Measurements from ENCODE around the gene COL21A1.

Gene COL21A1

GRCh38 chr6:56154076-56154475 lies 93.3 kb downstream of the COL21A1 start:
- H3K4me3 ChIP-seq (ENCODE audit: low read length) = no peak overlapping the region
- TF ChIP-seq CTCF (IDR thresholded peaks at IDR 0.05; ENCODE audit: insufficient read depth, low read depth, low read length, missing control alignments) = no peak
- no peak for DNase-seq (ENCODE audit: low read depth)

GRCh38 chr6:56152611-56153010 lies 94.8 kb downstream of the COL21A1 start:
- no peak for TF ChIP-seq CTCF (IDR thresholded peaks at IDR 0.05; ENCODE audit: insufficient read depth, low read depth, low read length, missing control alignments)
- no peak overlapping the region for H3K4me3 ChIP-seq (ENCODE audit: low read length)
- DNase-seq (ENCODE audit: low read depth) = no peak

- H3K4me3 ChIP-seq (ENCODE audit: low read length) = no peak overlapping the region
- no peak for DNase-seq (ENCODE audit: low read depth)
- TF ChIP-seq CTCF (IDR thresholded peaks at IDR 0.05; ENCODE audit: insufficient read depth, low read depth, low read length, missing control alignments) = no peak
Observed at GRCh38 chr6:56151609-56152224, 95.7 kb downstream of the COL21A1 start.

GRCh38 chr6:56148488-56149186 lies 98.7 kb downstream of the COL21A1 start:
- no peak for TF ChIP-seq CTCF (IDR thresholded peaks at IDR 0.05; ENCODE audit: insufficient read depth, low read depth, low read length, missing control alignments)
- no peak overlapping the region for H3K4me3 ChIP-seq (ENCODE audit: low read length)
- no peak for DNase-seq (ENCODE audit: low read depth)

GRCh38 chr6:56147766-56148165 lies 99.6 kb downstream of the COL21A1 start:
- no peak overlapping the region for H3K4me3 ChIP-seq (ENCODE audit: low read length)
- DNase-seq (ENCODE audit: low read depth) = no peak
- TF ChIP-seq CTCF (IDR thresholded peaks at IDR 0.05; ENCODE audit: insufficient read depth, low read depth, low read length, missing control alignments) = no peak

- no peak overlapping the region for H3K4me3 ChIP-seq (ENCODE audit: low read length)
- TF ChIP-seq CTCF (IDR thresholded peaks at IDR 0.05; ENCODE audit: insufficient read depth, low read depth, low read length, missing control alignments) = no peak
- DNase-seq (ENCODE audit: low read depth) = no peak
Observed at GRCh38 chr6:56146086-56146485, 101.3 kb downstream of the COL21A1 start.

- DNase-seq (ENCODE audit: low read depth) = no peak
- no peak for TF ChIP-seq CTCF (IDR thresholded peaks at IDR 0.05; ENCODE audit: insufficient read depth, low read depth, low read length, missing control alignments)
- no peak overlapping the region for H3K4me3 ChIP-seq (ENCODE audit: low read length)
Observed at GRCh38 chr6:56145616-56146015, 101.8 kb downstream of the COL21A1 start.
